ENCODE measurements around the gene MAP2. TPM values are rescaled to one million over a fixed set of nuclear protein-coding genes. Genes with fewer than 3 reads are reported as not detected.

MAP2 gene
- total RNA-seq, 4 donors from 2014 or later, result 5.1 to 16.6 (median 7.7) TPM

GRCh38 chr2:209451209-209451834, 27.5 kb downstream of the MAP2 start:
- TF ChIP-seq CTCF (IDR thresholded peaks at IDR 0.05; ENCODE audit: low read depth), result no peak

- no peak for TF ChIP-seq CTCF (IDR thresholded peaks at IDR 0.05; ENCODE audit: low read depth)
Observed at GRCh38 chr2:209456489-209456888, 32.6 kb downstream of the MAP2 start.

DNA sequence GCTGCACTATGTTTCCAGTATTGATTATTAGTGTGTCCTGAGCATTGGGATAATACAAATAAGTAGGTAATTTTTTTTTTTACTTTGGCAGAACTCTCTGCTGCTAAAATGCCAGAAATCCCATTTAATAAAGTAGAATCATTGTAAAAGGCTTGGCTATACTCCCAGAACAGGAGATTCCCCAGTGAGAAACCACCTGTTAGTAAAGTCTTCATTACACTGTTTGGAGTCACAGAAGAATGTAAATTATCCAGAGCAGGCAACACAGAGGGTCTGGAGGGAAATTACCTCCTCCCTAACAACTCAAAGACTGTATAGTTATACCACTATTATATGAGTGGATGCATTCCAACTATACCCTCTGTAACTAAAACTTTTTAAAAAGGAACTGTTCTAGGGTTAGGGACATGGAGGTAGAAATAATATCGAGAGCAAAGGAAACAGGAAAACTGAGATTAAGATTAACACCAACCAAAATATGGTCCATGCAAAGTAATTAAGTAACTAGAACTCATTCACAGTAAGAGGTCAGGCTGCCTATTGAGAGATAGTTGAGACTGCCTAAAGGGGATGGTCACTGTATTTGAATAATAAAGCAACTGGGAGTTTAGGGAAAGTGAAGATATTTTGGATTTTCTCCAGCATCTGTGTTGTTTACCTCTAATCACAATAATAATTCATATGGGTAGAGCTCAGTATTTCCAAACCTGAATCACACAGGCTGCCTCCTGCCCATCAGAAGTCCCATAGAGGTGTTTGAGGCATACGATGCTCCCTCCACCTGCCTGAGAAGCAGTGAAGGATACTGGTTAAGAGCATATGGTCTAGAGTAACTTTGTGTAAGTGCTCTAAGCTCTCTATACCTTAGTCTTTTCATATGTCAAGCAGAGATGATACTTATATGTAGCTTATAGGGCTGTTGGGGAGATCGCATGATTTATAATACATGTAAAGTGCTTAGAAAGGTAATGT, 34.4 kb downstream of the MAP2 start:
- TF ChIP-seq CTCF (IDR thresholded peaks at IDR 0.05; ENCODE audit: low read depth), result no peak

GRCh38 chr2:209459359-209459758, 35.5 kb downstream of the MAP2 start:
- TF ChIP-seq CTCF (IDR thresholded peaks at IDR 0.05; ENCODE audit: low read depth), result no peak

GRCh38 chr2:209460151-209460761, 36.4 kb downstream of the MAP2 start:
- no peak for TF ChIP-seq CTCF (IDR thresholded peaks at IDR 0.05; ENCODE audit: low read depth)

DNA sequence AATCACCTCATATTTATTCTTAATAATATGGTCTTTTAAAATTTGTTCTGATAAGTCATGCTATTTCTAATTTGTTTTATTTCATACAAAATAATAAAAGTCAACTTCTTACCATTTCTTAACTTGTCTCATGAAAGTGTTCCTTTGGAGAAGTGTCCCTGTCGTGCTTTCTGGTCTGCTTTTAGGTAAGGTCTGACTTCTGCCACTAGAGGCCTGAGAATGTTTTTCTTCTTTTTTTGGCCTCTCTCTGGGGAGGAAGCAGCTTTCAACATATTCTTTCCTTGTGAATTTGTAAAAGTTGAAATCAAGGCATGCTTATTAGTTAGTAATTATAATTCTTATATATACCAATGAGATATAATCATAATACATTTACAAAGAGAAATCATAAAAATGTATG, 39.4 kb downstream of the MAP2 start:
- TF ChIP-seq CTCF (IDR thresholded peaks at IDR 0.05; ENCODE audit: low read depth), result no peak

DNA sequence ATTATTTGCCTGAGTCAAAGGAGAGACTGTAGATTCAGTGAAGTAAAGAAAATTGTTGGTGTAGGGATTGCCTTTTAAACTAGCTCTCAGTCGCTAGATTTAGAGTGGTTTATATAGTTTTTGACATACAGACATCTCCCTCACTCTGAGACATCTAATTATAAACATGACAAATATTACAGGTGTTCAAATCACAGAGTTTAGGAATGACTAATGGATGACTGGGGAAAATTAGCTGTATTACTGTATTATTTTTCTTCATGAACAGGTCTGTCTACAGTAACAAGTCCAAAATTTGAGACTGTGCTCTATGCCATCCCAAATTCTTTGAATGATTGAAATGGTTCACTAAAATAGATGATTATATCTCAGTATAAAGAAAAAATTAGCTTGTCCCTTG, 40.0 kb downstream of the MAP2 start:
- TF ChIP-seq CTCF (IDR thresholded peaks at IDR 0.05; ENCODE audit: low read depth), result no peak

Measured in subcutaneous adipose tissue (tissue), 4 donors.